Mucosa of rectum (tissue), 2 donors: ENCODE measurements around the gene ABCC6.
"Not testable (repeated sequence)": the region's sequence is repeated elsewhere in the genome, so short reads cannot be mapped to it uniquely, and the experiment has no call there.

Source experiments
- H3K27ac ChIP-seq, 2 donors: one replicate each; pipeline ENCODE4 v1.7.0; 2013; ENCODE audit warnings: inconsistent platforms in 2 of 2, low read depth in 2 of 2, low read length in 2 of 2
- H3K27me3 ChIP-seq, 2 donors: one replicate each; pipeline ENCODE4 v1.7.0; 2013; ENCODE audit warnings: low read length in 2 of 2; ENCODE audit not compliant: control insufficient read depth in 2 of 2, insufficient read depth in 2 of 2
- H3K36me3 ChIP-seq, 2 donors: one replicate each; pipeline ENCODE4 v1.7.0; 2013; ENCODE audit warnings: low read length in 2 of 2; ENCODE audit not compliant: control insufficient read depth in 2 of 2, insufficient read depth in 2 of 2
- H3K4me1 ChIP-seq, 2 donors: one replicate each; pipeline ENCODE4 v1.7.0; 2013; ENCODE audit warnings: low read length in 2 of 2, mild to moderate bottlenecking in 1 of 2; ENCODE audit not compliant: control insufficient read depth in 2 of 2, insufficient read depth in 2 of 2
- H3K4me3 ChIP-seq, 2 donors: one replicate each; pipeline ENCODE4 v1.7.0; 2013; ENCODE audit warnings: low read length in 2 of 2
- H3K9ac ChIP-seq, 2 donors: one replicate each; pipeline ENCODE4 v1.7.0; 2013; ENCODE audit warnings: low read length in 2 of 2, low read depth in 1 of 2, mild to moderate bottlenecking in 1 of 2
- H3K9me3 ChIP-seq, 2 donors: one replicate each; pipeline ENCODE4 v1.7.0; 2013; ENCODE audit warnings: low read length in 2 of 2; ENCODE audit not compliant: control insufficient read depth in 2 of 2
- donor health status: healthy.
- donor health status: Normal muscosa, but diverticular disease.

Gene ABCC6

GRCh38 chr16:16111639-16112038 lies 111.7 kb downstream of the ABCC6 start:
- Histone ChIP-seq H3K9me3 (no peaks in the 10 kb centered on the region), H3K27ac (no peak overlapping the region), H3K4me3 (no peak overlapping the region), H3K27me3 (no peaks in the 10 kb centered on the region), H3K36me3 (peaks cover 17 to 49% of the 10 kb centered on the region in 2 donors), H3K9ac (no peak overlapping the region), H3K4me1 (no peaks in the 10 kb centered on the region)

GRCh38 chr16:16110111-16110490 lies 113.2 kb downstream of the ABCC6 start:
- Histone ChIP-seq H3K36me3 (peaks cover 17 to 52% of the 10 kb centered on the region in 2 donors), H3K27ac (no peak overlapping the region), H3K4me1 (no peaks in the 10 kb centered on the region), H3K27me3 (no peaks in the 10 kb centered on the region), H3K9ac (no peak overlapping the region), H3K9me3 (no peaks in the 10 kb centered on the region), H3K4me3 (no peak overlapping the region)

- Histone ChIP-seq H3K36me3 (peaks cover 17 to 48% of the 10 kb centered on the region in 2 donors), H3K9me3 (no peaks in the 10 kb centered on the region), H3K27ac (no peak overlapping the region), H3K9ac (no peak overlapping the region), H3K4me1 (no peaks in the 10 kb centered on the region), H3K27me3 (no peaks in the 10 kb centered on the region), H3K4me3 (no peak overlapping the region)
These were observed 113.7 kb downstream of the ABCC6 start for GRCh38 chr16:16109453-16110110.

GRCh38 chr16:16108759-16109158 lies 114.5 kb downstream of the ABCC6 start:
- no peak overlapping the region for H3K27ac ChIP-seq
- peaks cover 18 to 48% of the 10 kb centered on the region in 2 donors for H3K36me3 ChIP-seq
- H3K9me3 ChIP-seq: no peaks in the 10 kb centered on the region
- H3K9ac ChIP-seq: no peak overlapping the region
- H3K27me3 ChIP-seq: no peaks in the 10 kb centered on the region
- H3K4me1 ChIP-seq: no peaks in the 10 kb centered on the region
- no peak overlapping the region for H3K4me3 ChIP-seq

- Histone ChIP-seq H3K4me1 (no peaks in the 10 kb centered on the region), H3K9ac (no peak overlapping the region), H3K9me3 (no peaks in the 10 kb centered on the region), H3K4me3 (no peak overlapping the region), H3K27ac (no peak overlapping the region), H3K36me3 (peaks cover 24 to 43% of the 10 kb centered on the region in 2 donors), H3K27me3 (no peaks in the 10 kb centered on the region)
These were observed 115.5 kb downstream of the ABCC6 start for GRCh38 chr16:16107839-16108238.

- Histone ChIP-seq H3K9me3 (no peaks in the 10 kb centered on the region), H3K4me3 (no peak overlapping the region), H3K4me1 (no peaks in the 10 kb centered on the region), H3K27me3 (no peaks in the 10 kb centered on the region), H3K36me3 (peaks cover 17 to 42% of the 10 kb centered on the region in 2 donors), H3K27ac (no peak overlapping the region), H3K9ac (no peak overlapping the region)
These were observed 116.8 kb downstream of the ABCC6 start for GRCh38 chr16:16106466-16106865.

- Histone ChIP-seq H3K4me1 (no peaks in the 10 kb centered on the region), H3K9me3 (no peaks in the 10 kb centered on the region), H3K36me3 (peaks cover 12 to 37% of the 10 kb centered on the region in 2 donors), H3K27me3 (no peaks in the 10 kb centered on the region), H3K9ac (no peak overlapping the region), H3K4me3 (no peak overlapping the region), H3K27ac (no peak overlapping the region)
These were observed 117.6 kb downstream of the ABCC6 start for GRCh38 chr16:16105646-16106045.

GRCh38 chr16:16104804-16105141 lies 118.5 kb downstream of the ABCC6 start:
- H3K36me3 ChIP-seq: peaks cover 12 to 30% of the 10 kb centered on the region in 2 donors
- H3K27me3 ChIP-seq, H3K4me3 ChIP-seq, H3K9me3 ChIP-seq, H3K4me1 ChIP-seq, H3K9ac ChIP-seq, H3K27ac ChIP-seq: not testable (repeated sequence)

- H3K9ac ChIP-seq, H3K9me3 ChIP-seq, H3K27ac ChIP-seq, H3K4me3 ChIP-seq, H3K4me1 ChIP-seq, H3K27me3 ChIP-seq: not testable (repeated sequence)
- H3K36me3 ChIP-seq: peaks cover 11 to 27% of the 10 kb centered on the region in 2 donors
These were observed 119.0 kb downstream of the ABCC6 start for GRCh38 chr16:16104132-16104803.

GRCh38 chr16:16102738-16103137 lies 120.6 kb downstream of the ABCC6 start:
- H3K4me1 ChIP-seq: no peaks in the 10 kb centered on the region
- peaks cover 14 to 27% of the 10 kb centered on the region in 2 donors for H3K36me3 ChIP-seq
- no peak overlapping the region for H3K4me3 ChIP-seq
- H3K9me3 ChIP-seq: no peaks in the 10 kb centered on the region
- H3K27me3 ChIP-seq: no peaks in the 10 kb centered on the region
- no peak overlapping the region for H3K27ac ChIP-seq
- H3K9ac ChIP-seq: no peak overlapping the region
